ENCODE data around the gene TGFBR3. TPM values are rescaled to one million over a fixed set of nuclear protein-coding genes. Genes with fewer than 3 reads are reported as not detected.

Gene TGFBR3
- 20.0 and 34.2 TPM in 2 replicates for total RNA-seq

DNA sequence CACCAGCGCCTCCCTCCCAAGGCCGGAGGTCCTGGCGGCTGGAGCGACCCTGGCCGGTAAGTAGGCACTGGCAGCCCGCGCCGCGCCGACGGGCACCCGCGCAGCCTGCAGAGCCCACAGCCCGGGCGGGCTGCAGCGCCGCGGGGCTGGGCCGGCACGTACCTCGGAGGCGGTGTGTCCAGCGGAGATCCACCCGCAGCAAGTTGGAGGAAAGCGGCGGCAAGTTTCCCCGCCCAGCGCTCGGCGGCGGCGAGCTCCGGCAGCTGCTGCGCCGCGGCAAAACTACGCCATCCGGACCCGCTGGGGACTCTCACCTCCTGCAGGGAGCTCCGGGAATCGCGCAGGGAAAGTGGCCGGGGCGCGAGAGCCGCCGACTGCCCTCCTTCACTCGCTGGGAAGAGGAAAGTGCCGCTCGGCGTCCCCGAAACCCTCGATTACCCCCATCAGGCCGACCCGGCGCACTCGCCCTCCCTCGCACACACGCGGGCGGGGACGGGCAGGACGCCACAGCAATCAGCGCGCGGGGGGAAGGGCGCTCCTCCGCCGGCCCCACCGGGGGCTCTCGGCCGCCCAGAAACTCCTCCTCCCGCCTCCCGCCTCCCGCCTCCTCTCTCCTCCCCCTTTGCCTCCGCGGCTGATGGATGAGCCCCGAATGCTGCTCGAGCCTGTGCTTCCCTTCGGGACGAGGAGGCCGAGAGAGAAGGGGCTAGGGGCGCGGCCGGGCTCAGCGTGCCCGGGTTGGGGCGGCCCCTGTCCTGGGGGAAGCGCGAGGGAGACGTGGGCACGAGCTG lies at the start of gene TGFBR3:
TSS of gene TGFBR3 (minus strand) at position 436 of the 791 bp plus-strand sequence. CDS start 24,620 bp downstream, outside the sequence.

Other genes with a start within 250 kb of the TGFBR3 start
- gene BRDT, start 63.2 kb upstream of the TGFBR3 start, total RNA-seq: not detected in 2 replicates
- 0.12 and 0.43 TPM in 2 replicates for gene EPHX4, start 143.8 kb upstream of the TGFBR3 start, total RNA-seq
- gene SETSIP, start 189.3 kb upstream of the TGFBR3 start, total RNA-seq: 0.26 TPM in 1 of 2 replicates, not detected in the other
- 0.93 and 4.2 TPM in 2 replicates for gene BTBD8, start 194.2 kb upstream of the TGFBR3 start, total RNA-seq

Data from pericardium fibroblast (primary cell).